ENCODE results near the gene CDH16.
"Not testable (repeated sequence)": the region's sequence is repeated elsewhere in the genome, so short reads cannot be mapped to it uniquely, and the experiment has no call there.

Gene CDH16

DNA sequence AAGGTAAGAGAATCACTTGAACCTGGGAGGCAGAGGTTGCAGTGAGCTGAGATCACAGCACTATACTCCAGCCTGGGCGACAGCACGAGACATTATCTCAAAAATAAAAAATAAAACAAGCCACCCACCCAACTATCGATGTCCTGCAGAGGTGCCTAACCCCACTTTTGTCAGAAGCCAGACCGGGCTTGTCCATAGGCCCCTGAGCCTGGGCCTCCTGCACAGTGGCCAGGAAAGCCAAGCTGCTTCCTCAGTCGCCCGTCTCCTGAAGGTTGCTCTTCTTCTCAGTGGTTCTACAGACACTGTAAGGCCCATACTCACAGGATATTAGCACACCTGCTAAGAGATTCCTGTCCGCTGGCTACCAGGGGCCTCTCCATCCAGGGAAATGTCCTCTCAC is 27.9 kb upstream of the CDH16 start:
- H3K4me2 ChIP-seq (ENCODE audit: low read length): no peak overlapping the region
- H3K9me2 ChIP-seq (ENCODE audit: low read depth, low read length): no peaks in the 10 kb centered on the region
- no peak overlapping the region for H3K9ac ChIP-seq (ENCODE audit: low read length)
- H3K9me3 ChIP-seq (ENCODE audit: low read length): 0 out of 2 replicates have a peak, but pooled peaks cover under 1% of the 10 kb centered on the region
- H3F3A ChIP-seq (ENCODE audit: insufficient read depth, low read length): no peaks in the 10 kb centered on the region
- peaks cover 4% of the 10 kb centered on the region for H3K4me1 ChIP-seq (ENCODE audit: insufficient read depth, low read length, severe bottlenecking)
- H3K27ac ChIP-seq (ENCODE audit: low read depth, low read length, poor library complexity, severe bottlenecking): no peak overlapping the region
- H3K36me3 ChIP-seq (ENCODE audit: insufficient read depth, low read length): peaks cover 18% of the 10 kb centered on the region; the same call in 1 of the 2 replicates
- no peak for TF ChIP-seq EZH2 (IDR thresholded peaks at IDR 0.05; ENCODE audit: borderline replicate concordance, low read length)
- TF ChIP-seq, protein P1, sequence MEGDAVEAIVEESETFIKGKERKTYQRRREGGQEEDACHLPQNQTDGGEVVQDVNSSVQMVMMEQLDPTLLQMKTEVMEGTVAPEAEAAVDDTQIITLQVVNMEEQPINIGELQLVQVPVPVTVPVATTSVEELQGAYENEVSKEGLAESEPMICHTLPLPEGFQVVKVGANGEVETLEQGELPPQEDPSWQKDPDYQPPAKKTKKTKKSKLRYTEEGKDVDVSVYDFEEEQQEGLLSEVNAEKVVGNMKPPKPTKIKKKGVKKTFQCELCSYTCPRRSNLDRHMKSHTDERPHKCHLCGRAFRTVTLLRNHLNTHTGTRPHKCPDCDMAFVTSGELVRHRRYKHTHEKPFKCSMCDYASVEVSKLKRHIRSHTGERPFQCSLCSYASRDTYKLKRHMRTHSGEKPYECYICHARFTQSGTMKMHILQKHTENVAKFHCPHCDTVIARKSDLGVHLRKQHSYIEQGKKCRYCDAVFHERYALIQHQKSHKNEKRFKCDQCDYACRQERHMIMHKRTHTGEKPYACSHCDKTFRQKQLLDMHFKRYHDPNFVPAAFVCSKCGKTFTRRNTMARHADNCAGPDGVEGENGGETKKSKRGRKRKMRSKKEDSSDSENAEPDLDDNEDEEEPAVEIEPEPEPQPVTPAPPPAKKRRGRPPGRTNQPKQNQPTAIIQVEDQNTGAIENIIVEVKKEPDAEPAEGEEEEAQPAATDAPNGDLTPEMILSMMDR (IDR thresholded peaks at IDR 0.05; ENCODE audit: low read length): no peak
- peaks cover 5% of the 10 kb centered on the region; the same call in 1 of the 2 replicates for H3K27me3 ChIP-seq (ENCODE audit: insufficient read depth, low read length)
- no peak overlapping the region for H2AFZ ChIP-seq (ENCODE audit: low read length)
- no peaks in the 10 kb centered on the region for H4K20me1 ChIP-seq (ENCODE audit: insufficient read depth, low read length)
- no peaks in the 10 kb centered on the region for H3K79me2 ChIP-seq (ENCODE audit: insufficient read depth, low read length)
- no peak overlapping the region for H3K4me3 ChIP-seq (ENCODE audit: low read depth, low read length, poor library complexity, severe bottlenecking)

DNA sequence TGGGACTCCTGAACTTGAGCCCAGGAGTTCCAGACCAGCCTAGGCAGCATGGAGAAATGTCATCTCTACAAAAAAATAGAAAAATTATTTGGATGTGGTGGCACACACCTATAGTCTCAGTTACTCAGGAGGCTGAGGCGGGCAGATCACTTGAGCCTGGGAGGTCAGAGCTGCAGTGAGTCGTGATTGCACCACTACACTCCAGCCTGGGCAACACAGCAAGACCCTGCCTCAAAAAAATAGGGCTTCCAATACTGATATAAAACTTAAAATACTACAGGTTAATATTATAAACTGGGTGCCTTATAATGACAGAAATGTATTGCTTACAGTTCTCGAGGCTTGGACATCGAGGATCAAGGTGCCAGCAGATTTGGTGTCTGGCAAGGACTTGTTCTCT is 27.3 kb upstream of the CDH16 start:
- peaks cover 18% of the 10 kb centered on the region; the same call in 1 of the 2 replicates for H3K36me3 ChIP-seq (ENCODE audit: insufficient read depth, low read length)
- H3K27me3 ChIP-seq (ENCODE audit: insufficient read depth, low read length): peaks cover 5% of the 10 kb centered on the region; the same call in 1 of the 2 replicates
- no peak overlapping the region for H3K9ac ChIP-seq (ENCODE audit: low read length)
- no peak overlapping the region for H2AFZ ChIP-seq (ENCODE audit: low read length)
- H3F3A ChIP-seq (ENCODE audit: insufficient read depth, low read length): no peaks in the 10 kb centered on the region
- peaks cover 4% of the 10 kb centered on the region for H3K4me1 ChIP-seq (ENCODE audit: insufficient read depth, low read length, severe bottlenecking)
- H3K9me3 ChIP-seq (ENCODE audit: low read length): no peaks in the 10 kb centered on the region
- H3K4me2 ChIP-seq (ENCODE audit: low read length): no peak overlapping the region
- H3K9me2 ChIP-seq (ENCODE audit: low read depth, low read length): no peaks in the 10 kb centered on the region
- no peaks in the 10 kb centered on the region for H4K20me1 ChIP-seq (ENCODE audit: insufficient read depth, low read length)
- H3K27ac ChIP-seq (ENCODE audit: low read depth, low read length, poor library complexity, severe bottlenecking): no peak overlapping the region
- no peak for TF ChIP-seq EZH2 (IDR thresholded peaks at IDR 0.05; ENCODE audit: borderline replicate concordance, low read length)
- TF ChIP-seq, protein P1 (IDR thresholded peaks at IDR 0.05; ENCODE audit: low read length): no peak
- no peak overlapping the region for H3K4me3 ChIP-seq (ENCODE audit: low read depth, low read length, poor library complexity, severe bottlenecking)
- H3K79me2 ChIP-seq (ENCODE audit: insufficient read depth, low read length): no peaks in the 10 kb centered on the region

DNA sequence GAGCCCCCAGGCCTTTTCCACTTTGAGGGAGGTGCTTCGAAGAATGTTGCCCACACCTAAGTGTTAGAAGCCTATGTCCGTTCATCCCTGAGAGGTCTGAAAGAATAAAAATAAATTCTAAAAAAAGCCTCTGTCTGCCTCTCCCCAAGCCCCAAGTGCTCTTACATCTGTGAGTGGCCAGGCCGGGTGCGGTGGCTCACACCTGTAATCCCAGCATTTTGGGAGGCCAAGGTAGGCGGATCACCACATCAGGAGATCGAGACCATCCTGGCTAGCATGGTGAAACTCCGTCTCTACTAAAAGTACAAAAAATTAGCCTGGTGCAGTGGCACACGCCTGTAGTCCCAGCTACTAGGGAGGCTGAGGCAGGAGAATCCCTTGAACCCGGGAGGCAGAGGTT is 26.3 kb upstream of the CDH16 start:
- H3F3A ChIP-seq (ENCODE audit: insufficient read depth, low read length); H3K9me3 ChIP-seq (ENCODE audit: low read length); H3K27me3 ChIP-seq (ENCODE audit: insufficient read depth, low read length); H3K27ac ChIP-seq (ENCODE audit: low read depth, low read length, poor library complexity, severe bottlenecking); H3K9me2 ChIP-seq (ENCODE audit: low read depth, low read length); H3K9ac ChIP-seq (ENCODE audit: low read length); H3K4me3 ChIP-seq (ENCODE audit: low read depth, low read length, poor library complexity, severe bottlenecking); H2AFZ ChIP-seq (ENCODE audit: low read length); H3K4me2 ChIP-seq (ENCODE audit: low read length); H4K20me1 ChIP-seq (ENCODE audit: insufficient read depth, low read length); H3K79me2 ChIP-seq (ENCODE audit: insufficient read depth, low read length); H3K4me1 ChIP-seq (ENCODE audit: insufficient read depth, low read length, severe bottlenecking): not testable (repeated sequence)
- H3K36me3 ChIP-seq (ENCODE audit: insufficient read depth, low read length): peaks cover 18% of the 10 kb centered on the region; the same call in 1 of the 2 replicates

DNA sequence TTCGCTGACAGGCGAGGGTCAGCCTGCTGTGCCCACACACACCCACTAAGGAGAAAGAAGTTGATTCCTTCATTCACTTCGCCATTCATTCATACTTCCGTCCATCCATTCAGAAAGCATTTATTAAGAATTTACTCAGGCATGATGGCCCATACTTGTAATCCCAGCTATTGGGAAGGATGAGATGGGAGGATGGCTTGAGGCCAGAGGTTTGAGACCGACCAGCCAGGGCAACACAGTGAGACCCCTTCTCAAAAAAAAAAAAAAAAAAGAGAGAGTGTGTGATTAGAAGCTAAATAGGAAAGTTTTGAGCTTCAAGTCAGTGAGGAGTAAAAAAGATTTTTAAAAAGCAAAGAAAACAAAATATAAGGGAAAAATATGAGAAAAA is 25.4 kb upstream of the CDH16 start:
- peaks cover 5% of the 10 kb centered on the region; the same call in 1 of the 2 replicates for H3K27me3 ChIP-seq (ENCODE audit: insufficient read depth, low read length)
- H4K20me1 ChIP-seq (ENCODE audit: insufficient read depth, low read length): no peaks in the 10 kb centered on the region
- H3K4me2 ChIP-seq (ENCODE audit: low read length): no peak overlapping the region
- H3K9me2 ChIP-seq (ENCODE audit: low read depth, low read length): no peaks in the 10 kb centered on the region
- H3K9ac ChIP-seq (ENCODE audit: low read length): no peak overlapping the region
- TF ChIP-seq EZH2 (IDR thresholded peaks at IDR 0.05; ENCODE audit: borderline replicate concordance, low read length): no peak
- TF ChIP-seq, protein P1 (IDR thresholded peaks at IDR 0.05; ENCODE audit: low read length): no peak
- peaks cover 4% of the 10 kb centered on the region for H3K4me1 ChIP-seq (ENCODE audit: insufficient read depth, low read length, severe bottlenecking)
- H2AFZ ChIP-seq (ENCODE audit: low read length): no peak overlapping the region
- H3K79me2 ChIP-seq (ENCODE audit: insufficient read depth, low read length): no peaks in the 10 kb centered on the region
- H3F3A ChIP-seq (ENCODE audit: insufficient read depth, low read length): no peaks in the 10 kb centered on the region
- H3K27ac ChIP-seq (ENCODE audit: low read depth, low read length, poor library complexity, severe bottlenecking): no peak overlapping the region
- H3K9me3 ChIP-seq (ENCODE audit: low read length): no peaks in the 10 kb centered on the region
- no peak overlapping the region for H3K4me3 ChIP-seq (ENCODE audit: low read depth, low read length, poor library complexity, severe bottlenecking)
- H3K36me3 ChIP-seq (ENCODE audit: insufficient read depth, low read length): peaks cover 18% of the 10 kb centered on the region; the same call in 1 of the 2 replicates

All from OCI-LY1 (cell line).